H1 (cell line): ENCODE measurements around the gene CSF3. TPM values are rescaled to one million over a fixed set of nuclear protein-coding genes. Genes with fewer than 3 reads are reported as not detected.

Source experiments
- CTCF ChIA-PET: fragments of 300-600 bp; sonication (Branson Sonifier 250); formaldehyde crosslinking; loops from one replicate; lab custom pipeline; 2021; ENCODE audit not compliant: partially characterized antibody; lab: Charles Lee
- POLR2A ChIA-PET: fragments of 300-600 bp; sonication (Branson Sonifier 250); formaldehyde crosslinking; loops from one replicate; lab custom pipeline; 2021; ENCODE audit warnings: inconsistent platforms; ENCODE audit not compliant: partially characterized antibody; lab: Charles Lee
- DNase-seq, 2 experiments: peaks; one replicate each; pipeline versions ENCODE4 v3.0.0 to v3.0.0-alpha.2; 2010 to 2022; ENCODE audit warnings: low spot score in 2 of 2, low read depth in 1 of 2, mixed read lengths in 1 of 2
- FAIRE-seq: peaks from 2 replicates; lab custom pipeline; 2011; peaks lifted over from hg19 to GRCh38; lab: Jason Lieb, UNC
- H2AFZ ChIP-seq: 2 replicates; pipeline ENCODE4 v1.8.1; 2012; ENCODE audit warnings: low read length, inconsistent platforms
- H2AK5ac ChIP-seq: 2 replicates; pipeline ENCODE4 v1.6.1; 2013; ENCODE audit warnings: low read depth, low read length
- H2BK120ac ChIP-seq: replicated peaks from 2 replicates; pipeline ENCODE3; 2013; ENCODE audit warnings: low read depth, low read length, inconsistent platforms
- H2BK12ac ChIP-seq: 2 replicates; pipeline ENCODE4 v1.6.1; 2013; ENCODE audit warnings: low read depth, low read length
- H2BK15ac ChIP-seq: 2 replicates; pipeline ENCODE4 v1.6.1; 2013; ENCODE audit warnings: low read length
- H2BK20ac ChIP-seq: 2 replicates; pipeline ENCODE4 v1.6.1; 2013; ENCODE audit warnings: low read length
- H2BK5ac ChIP-seq: 2 replicates; pipeline ENCODE4 v1.6.1; 2013; ENCODE audit warnings: low read depth, low read length
- H3K14ac ChIP-seq: 2 replicates; pipeline ENCODE4 v1.6.1; 2013; ENCODE audit warnings: inconsistent platforms; ENCODE audit not compliant: insufficient read length
- H3K18ac ChIP-seq: 2 replicates; pipeline ENCODE4 v1.6.1; 2013; ENCODE audit warnings: low read length; ENCODE audit errors: extremely low read depth
- H3K23ac ChIP-seq: 2 replicates; pipeline ENCODE4 v1.6.1; 2013; ENCODE audit warnings: inconsistent platforms; ENCODE audit not compliant: insufficient read length
- H3K23me2 ChIP-seq: 2 replicates; pipeline ENCODE4 v1.6.1; 2013; ENCODE audit warnings: low read depth, low read length
- H3K27ac ChIP-seq: 2 replicates; pipeline ENCODE4 v1.6.1; 2011; ENCODE audit warnings: low read depth, low read length, inconsistent platforms
- H3K27me3 ChIP-seq, 4 experiments: replicated peaks in 1 of 4; 1 replicate in 1 of 4; 2 replicates in 3 of 4; pipeline versions ENCODE4 v1.6.1 to v1.8.1; 2011 to 2013; ENCODE audit warnings: low read length in 3 of 4, mild to moderate bottlenecking in 3 of 4, inconsistent platforms in 2 of 4, mixed read lengths in 2 of 4, moderate library complexity in 1 of 4; ENCODE audit not compliant: control insufficient read depth in 3 of 4, insufficient read depth in 3 of 4; ENCODE audit errors: extremely low read depth in 1 of 4
- H3K36me3 ChIP-seq, 4 experiments: 2 replicates each; pipeline versions ENCODE4 v1.6.1 to v1.8.1; 2011 to 2013; ENCODE audit warnings: mild to moderate bottlenecking in 4 of 4, low read length in 3 of 4, moderate library complexity in 2 of 4, control low read depth in 1 of 4, inconsistent platforms in 1 of 4; ENCODE audit not compliant: insufficient read depth in 4 of 4, control insufficient read depth in 2 of 4
- H3K4ac ChIP-seq: replicated peaks from 2 replicates; pipeline ENCODE3; 2013; ENCODE audit warnings: low read length, low read depth, mixed read lengths, inconsistent platforms; ENCODE audit not compliant: insufficient read length
- H3K4me1 ChIP-seq, 4 experiments: replicated peaks in 1 of 4; 1 replicate in 1 of 4; 2 replicates in 3 of 4; pipeline versions ENCODE4 v1.6.1 to v1.8.1; 2011 to 2013; ENCODE audit warnings: low read length in 3 of 4, inconsistent platforms in 2 of 4, mixed read lengths in 1 of 4; ENCODE audit not compliant: insufficient read depth in 4 of 4, control insufficient read depth in 3 of 4
- H3K4me2 ChIP-seq, 2 experiments: 2 replicates each; pipeline versions ENCODE4 v1.6.1 to v1.8.1; 2011 to 2013; ENCODE audit warnings: low read depth in 2 of 2, low read length in 2 of 2, control low read depth in 1 of 2, inconsistent platforms in 1 of 2, mild to moderate bottlenecking in 1 of 2; ENCODE audit not compliant: insufficient read depth in 1 of 2
- H3K4me3 ChIP-seq, 4 experiments: fragments of 200-600, 300-600 bp in 1 of 4; sonication (generic), shearing (Covaris generic), sonication (Bioruptor Twin) in 1 of 4; 2 replicates each; pipeline versions ENCODE4 v1.5.1 to v1.8.1; 2011 to 2016; ENCODE audit warnings: low read length in 4 of 4, low read depth in 3 of 4, control low read depth in 2 of 4, inconsistent platforms in 2 of 4, mild to moderate bottlenecking in 2 of 4, mixed read lengths in 1 of 4, moderate library complexity in 1 of 4; ENCODE audit not compliant: insufficient read depth in 2 of 4; ENCODE audit errors: extremely low read depth in 1 of 4
- H3K56ac ChIP-seq: replicated peaks from 2 replicates; pipeline ENCODE3; 2013; ENCODE audit warnings: low read depth, mild to moderate bottlenecking, mixed read lengths, low read length, inconsistent platforms; ENCODE audit not compliant: insufficient read length
- H3K79me1 ChIP-seq: 2 replicates; pipeline ENCODE4 v1.6.1; 2013; ENCODE audit warnings: low read depth, low read length, control low read depth
- H3K79me2 ChIP-seq, 2 experiments: 2 replicates each; pipeline versions ENCODE4 v1.6.1 to v1.8.1; 2012 to 2013; ENCODE audit warnings: low read length in 2 of 2, mild to moderate bottlenecking in 2 of 2, inconsistent platforms in 1 of 2; ENCODE audit not compliant: insufficient read depth in 2 of 2, control insufficient read depth in 1 of 2
- H3K9ac ChIP-seq, 4 experiments: replicated peaks in 1 of 4; 1 replicate in 1 of 4; 2 replicates in 3 of 4; pipeline versions ENCODE4 v1.6.1 to v1.8.1; 2011 to 2013; ENCODE audit warnings: low read depth in 3 of 4, low read length in 3 of 4, control low read depth in 2 of 4, mild to moderate bottlenecking in 2 of 4, moderate library complexity in 2 of 4, inconsistent platforms in 1 of 4; ENCODE audit errors: extremely low read depth in 1 of 4
- H3K9me3 ChIP-seq, 2 experiments: 2 replicates each; pipeline versions ENCODE4 v1.6.1 to v1.8.1; 2012 to 2013; ENCODE audit warnings: mild to moderate bottlenecking in 2 of 2, moderate library complexity in 2 of 2, control low read depth in 1 of 2, inconsistent platforms in 1 of 2, low read depth in 1 of 2, low read length in 1 of 2, mixed read lengths in 1 of 2; ENCODE audit not compliant: insufficient read depth in 2 of 2
- H4K20me1 ChIP-seq, 2 experiments: replicated peaks in 1 of 2; 2 replicates each; pipeline versions ENCODE3 to v1.8.1; 2011 to 2013; ENCODE audit warnings: inconsistent platforms in 2 of 2, low read length in 2 of 2, mild to moderate bottlenecking in 1 of 2; ENCODE audit not compliant: insufficient read depth in 2 of 2, control insufficient read depth in 1 of 2
- H4K5ac ChIP-seq: 2 replicates; pipeline ENCODE4 v1.6.1; 2013; ENCODE audit warnings: low read length, low read depth, mixed read lengths, inconsistent platforms; ENCODE audit not compliant: insufficient read length
- H4K8ac ChIP-seq: 2 replicates; pipeline ENCODE4 v1.8.0; 2013; ENCODE audit warnings: mild to moderate bottlenecking, moderate library complexity, low read length, inconsistent platforms; ENCODE audit not compliant: insufficient read depth; ENCODE audit errors: extremely low read depth
- H4K91ac ChIP-seq: replicated peaks from 2 replicates; pipeline ENCODE3; 2013; ENCODE audit warnings: low read length, mixed read lengths, inconsistent platforms; ENCODE audit not compliant: insufficient read length
- BCL11A ChIP-seq, 2 experiments: IDR thresholded peaks; one replicate each; pipeline ENCODE4 v1.6.1; 2011; ENCODE audit warnings: low read depth in 2 of 2, low read length in 2 of 2, mild to moderate bottlenecking in 2 of 2
- CHD2 ChIP-seq: IDR thresholded peaks from 2 replicates; pipeline ENCODE4 v1.6.1; 2012; ENCODE audit warnings: low read length, improper control_type of control experiment
- CREB1 ChIP-seq: IDR thresholded peaks from 2 replicates; pipeline ENCODE4 v1.6.1; 2012; ENCODE audit warnings: inconsistent platforms
- FOSL1 ChIP-seq: IDR thresholded peaks from 2 replicates; pipeline ENCODE4 v1.6.1; 2011; ENCODE audit warnings: mild to moderate bottlenecking, low read depth, low read length, moderate library complexity; ENCODE audit not compliant: insufficient read depth
- HDAC6 ChIP-seq: IDR thresholded peaks from one replicate; pipeline ENCODE4 v1.7.1; 2012; ENCODE audit warnings: low read depth, mild to moderate bottlenecking, inconsistent platforms, low read length, moderate library complexity
- JUND ChIP-seq: IDR thresholded peaks from 2 replicates; pipeline ENCODE4 v1.6.1; 2011; ENCODE audit warnings: mild to moderate bottlenecking, improper control_type of control experiment, low read length
- MAFK ChIP-seq: IDR thresholded peaks from 2 replicates; pipeline ENCODE4 v1.6.1; 2012; ENCODE audit warnings: low read depth, mild to moderate bottlenecking, improper control_type of control experiment, low read length
- POLR2AphosphoS5 ChIP-seq: IDR thresholded peaks from 2 replicates; pipeline ENCODE4 v1.6.1; 2011; ENCODE audit warnings: low read depth, low read length
- RXRA ChIP-seq: IDR thresholded peaks from 2 replicates; pipeline ENCODE4 v1.6.1; 2011; ENCODE audit warnings: low read depth, mild to moderate bottlenecking, low read length, moderate library complexity; ENCODE audit not compliant: insufficient read depth
- SAP30 ChIP-seq: fragments of 300-600 bp; sonication (generic); IDR thresholded peaks from 2 replicates; pipeline ENCODE4 v1.7.1; 2012; ENCODE audit warnings: low read length, moderate library complexity, mild to moderate bottlenecking, inconsistent platforms; ENCODE audit not compliant: insufficient read depth, insufficient replicate concordance
- SP1 ChIP-seq: IDR thresholded peaks from 2 replicates; pipeline ENCODE4 v1.6.1; 2011; ENCODE audit warnings: low read depth, low read length
- TBP ChIP-seq: IDR thresholded peaks from 2 replicates; pipeline ENCODE4 v1.6.1; 2011; ENCODE audit warnings: low read depth, low read length, improper control_type of control experiment
- TCF12 ChIP-seq: IDR thresholded peaks from 2 replicates; pipeline ENCODE4 v1.6.1; 2011; ENCODE audit warnings: low read depth, mild to moderate bottlenecking, low read length
- WGBS, 2 experiments: shearing (Covaris generic) in 1 of 2; methylation state at CpG; one replicate each; pipeline versions ENCODE4 v1.1.6 to v1.1.7; 2013 to 2015; ENCODE audit warnings: low lambda C conversion rate in 2 of 2, mixed read lengths in 2 of 2, inconsistent platforms in 1 of 2, low coverage in 1 of 2, missing lambda C conversion rate in 1 of 2; ENCODE audit not compliant: insufficient replicate concordance in 2 of 2, insufficient coverage in 1 of 2, insufficient read length in 1 of 2; ENCODE audit errors: extremely low coverage in 1 of 2, missing lambda C conversion rate in 1 of 2; 5-methylcytosine and 5-hydroxymethylcytosine counted together
- polyA plus RNA-seq, 7 experiments: library from polyadenylated mRNA; depleted of rRNA in 3 of 7; stranded (reverse) in 5 of 7; unstranded in 2 of 7; fragments of >200 nt in 5 of 7; fragments of 200-250 nt in 2 of 7; gene quantifications; 1 replicate in 5 of 7; 2 replicates in 1 of 7; 4 replicates in 1 of 7; pipeline versions ENCODE4 v1.2.1 to v1.2.3, GENCODE V29; 2011 to 2013; ENCODE audit warnings: missing spikeins in 2 of 7, mixed read lengths in 2 of 7
- total RNA-seq: library from RNA; stranded (reverse); fragmentation: NEBNext Ultra II Directional; extraction: Animal tissue kit (Norgen Biotek cat#: 25700); gene quantifications from 2 replicates; pipeline ENCODE4 v1.2.1, GENCODE V29; 2021

The CSF3 gene
- total and polyA plus RNA-seq, 2 of the 8 experiments (the other 6 are each of a cell fraction or from before 2014, with no cell fraction given): 0.03 TPM; not detected in 1

DNA sequence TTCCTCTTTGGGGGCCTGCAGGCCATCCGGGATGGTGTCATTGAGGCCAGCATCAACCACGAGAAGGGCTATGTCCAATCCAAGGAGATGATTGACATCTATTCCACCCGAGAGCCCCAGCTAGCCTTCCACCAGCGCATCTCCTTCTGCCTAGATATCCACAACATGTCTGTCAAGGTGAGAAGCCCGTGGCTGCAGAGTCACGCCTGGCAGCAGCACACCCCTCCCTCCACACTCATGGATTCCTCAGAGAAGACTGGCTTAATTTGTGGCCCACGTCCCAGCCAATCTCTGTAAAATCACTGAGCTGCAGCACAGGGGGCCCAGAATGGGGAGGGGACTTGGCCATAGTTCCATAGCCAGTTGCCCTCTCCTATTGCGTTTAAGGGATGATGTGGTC lies 19.1 kb upstream of the CSF3 start:
- H2BK5ac ChIP-seq: no peak overlapping the region
- peaks cover 0 to 5% of the 10 kb centered on the region in 2 experiments for H4K20me1 ChIP-seq
- no peak overlapping the region for H4K5ac ChIP-seq
- H3K27ac ChIP-seq: no peak overlapping the region
- H2BK12ac ChIP-seq: no peak overlapping the region
- FAIRE-seq (no peak), DNase-seq (no peak)
- CTCF ChIA-PET: interaction anchor here (0.9 to 1.8 kb wide), 3 partner anchors 17 to 38 kb away, joined by 3 to 5 read pairs (median 3); partner anchors contain the start of gene CSF3
- no peak for TF ChIP-seq HDAC6
- TF ChIP-seq MAFK: no peak
- no peak for TF ChIP-seq SAP30
- no peak for TF ChIP-seq TBP
- no peak for TF ChIP-seq POLR2AphosphoS5
- TF ChIP-seq CREB1: no peak
- no peak for TF ChIP-seq CHD2
- no peak for TF ChIP-seq JUND
- no peak for TF ChIP-seq TCF12
- no peak for TF ChIP-seq SP1
- TF ChIP-seq RXRA: no peak
- no peak for TF ChIP-seq FOSL1
- TF ChIP-seq BCL11A (IDR thresholded peaks at IDR 0.05; ENCODE audit: low read depth in 2 of 2, low read length in 2 of 2): no peak
- no peak overlapping the region for H3K4ac ChIP-seq
- 89% methylated on average over 7 of the region's 8 CpGs; no CpG with 5 or more reads in 1 of the 2 experiments for WGBS, 2 experiments
- H3K14ac ChIP-seq: no peak overlapping the region
- no peak overlapping the region for H3K4me3 ChIP-seq
- no peaks in the 10 kb centered on the region for H3K23me2 ChIP-seq
- no peak overlapping the region for H3K18ac ChIP-seq
- H2AFZ ChIP-seq: no peak overlapping the region
- H3K79me1 ChIP-seq: no peaks in the 10 kb centered on the region
- H4K8ac ChIP-seq: no peak overlapping the region; the same call in 1 of the 2 replicates
- H3K9ac ChIP-seq: no peak overlapping the region
- H3K27me3 ChIP-seq: no peaks in the 10 kb centered on the region
- H4K91ac ChIP-seq: no peak overlapping the region
- no peak overlapping the region for H2BK15ac ChIP-seq
- H3K56ac ChIP-seq: no peak overlapping the region
- H3K36me3 ChIP-seq: peaks cover 38 to 64% (median 55%) of the 10 kb centered on the region in 4 experiments
- no peaks in the 10 kb centered on the region for H3K4me1 ChIP-seq
- no peak overlapping the region for H2BK120ac ChIP-seq
- no peak overlapping the region for H3K23ac ChIP-seq
- H3K4me2 ChIP-seq: no peak overlapping the region
- H2BK20ac ChIP-seq: no peak overlapping the region
- POLR2A ChIA-PET: interaction anchor here (0.6 to 2.4 kb wide), 5 partner anchors 11 to 144 kb away, joined by 3 to 7 read pairs (median 4); partner anchors contain the start of genes CASC3 and PSMD3
- no peak overlapping the region for H2AK5ac ChIP-seq
- no peaks in the 10 kb centered on the region for H3K79me2 ChIP-seq
- no peaks in the 10 kb centered on the region for H3K9me3 ChIP-seq
